ENCODE results near the gene PLCE1.
A peak's percentile ranks its signal among the peaks of the same experiment; 100 is the strongest.
"Not testable (repeated sequence)": the region's sequence is repeated elsewhere in the genome, so short reads cannot be mapped to it uniquely, and the experiment has no call there.

PLCE1 gene

DNA sequence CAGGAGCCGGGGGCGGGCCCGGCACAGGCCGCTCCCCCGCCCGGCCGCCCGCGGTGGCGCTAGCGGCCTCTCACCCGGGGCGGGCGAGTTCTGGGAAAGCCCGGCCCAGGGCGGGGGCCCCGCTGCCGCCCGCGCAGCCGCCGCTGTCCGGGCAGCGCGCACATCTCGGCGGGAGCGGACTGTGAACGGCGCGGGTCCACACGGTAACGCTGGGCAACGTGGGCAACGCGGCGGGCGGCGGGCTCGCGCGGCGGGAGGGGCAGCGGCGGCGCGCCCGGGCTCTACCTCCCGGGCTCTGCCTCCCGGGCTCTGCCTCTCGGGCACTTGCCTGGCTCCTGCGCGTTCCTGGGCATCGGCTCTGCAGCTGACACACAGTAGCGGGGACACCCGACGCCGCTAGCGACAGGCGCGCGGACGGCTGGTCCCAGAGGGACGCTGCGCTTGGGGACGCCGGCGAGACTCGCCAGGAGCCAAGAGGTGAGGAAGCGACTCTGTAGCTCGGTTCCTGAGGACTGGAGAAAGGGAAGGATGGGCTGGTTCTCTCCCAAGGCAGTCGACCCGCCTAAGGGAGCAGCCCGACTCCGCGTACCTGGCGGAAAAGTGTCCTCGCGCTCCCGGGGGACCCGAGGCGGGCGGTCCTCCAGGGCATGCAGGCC lies at the start of gene PLCE1:
Gene PLCE1 (plus strand): TSS at position 150 of the 656 bp plus-strand sequence. CDS start 37,116 bp downstream, outside the sequence.
- FAIRE-seq (no peak), DNase-seq (ENCODE audit: extremely low spot score, insufficient read length, low read depth) (peak; percentile 5)

DNA sequence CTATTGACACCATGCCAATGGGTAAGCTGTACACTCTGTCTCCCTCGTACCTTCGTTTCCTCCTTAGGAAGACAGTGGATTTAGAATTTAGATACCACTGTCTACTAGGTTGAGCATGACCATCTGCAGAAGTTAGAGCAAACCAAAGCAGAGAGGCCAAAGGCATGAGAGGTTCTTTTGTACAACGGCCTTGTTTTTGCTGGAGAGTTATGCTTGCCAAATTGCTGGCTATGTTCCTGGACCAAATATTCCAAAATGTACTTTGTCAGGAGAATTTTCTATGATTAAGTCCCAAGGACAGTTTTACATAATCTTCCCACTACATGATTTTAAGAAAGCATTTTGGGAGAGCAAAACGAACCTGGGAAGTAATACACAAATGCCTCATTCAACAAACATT lies 47.9 kb upstream of the PLCE1 start:
- no peak for FAIRE-seq
- DNase-seq (ENCODE audit: extremely low spot score, insufficient read length, low read depth), result no peak

DNA sequence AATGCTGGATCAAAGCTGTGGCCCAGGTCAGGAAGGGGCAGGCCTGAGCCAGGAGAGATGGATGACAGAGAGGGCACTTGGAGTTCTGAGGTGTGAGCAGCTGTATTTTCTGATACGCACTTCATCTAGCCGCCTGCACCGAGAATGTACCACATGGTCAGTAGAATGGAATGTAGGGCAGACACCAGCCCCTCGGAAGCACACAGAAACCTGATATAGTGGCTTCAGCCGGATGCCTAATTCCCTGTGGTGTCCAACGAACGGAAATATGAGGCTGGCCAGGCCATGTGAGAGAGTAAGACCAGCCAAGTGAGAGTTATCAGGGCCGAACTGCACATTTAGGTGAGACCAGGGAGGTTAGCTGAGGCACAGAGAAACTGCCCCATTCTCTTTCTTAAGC lies 46.7 kb upstream of the PLCE1 start:
- DNase-seq (ENCODE audit: extremely low spot score, insufficient read length, low read depth) (no peak), FAIRE-seq (no peak)

DNA sequence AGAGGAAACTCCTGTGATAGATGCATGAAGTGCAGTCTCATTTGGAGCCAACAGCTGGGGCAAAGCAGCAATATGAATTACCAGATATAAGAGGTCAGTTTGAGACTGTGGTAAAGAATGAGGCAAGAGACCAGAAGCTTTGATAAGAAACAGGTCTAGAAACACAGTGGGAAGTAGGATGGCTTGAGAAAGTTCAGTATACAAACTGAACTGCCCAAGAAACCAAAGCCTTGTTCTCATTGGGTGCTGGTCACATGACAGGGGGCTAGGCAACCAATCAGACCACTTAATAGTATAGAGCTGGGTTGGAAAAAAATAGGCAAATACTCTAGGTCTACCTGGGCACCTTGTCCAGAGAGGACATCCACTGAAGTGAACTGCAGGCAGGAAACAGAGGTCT lies 46.2 kb upstream of the PLCE1 start:
- DNase-seq (ENCODE audit: extremely low spot score, insufficient read length, low read depth) (no peak), FAIRE-seq (no peak)

DNA sequence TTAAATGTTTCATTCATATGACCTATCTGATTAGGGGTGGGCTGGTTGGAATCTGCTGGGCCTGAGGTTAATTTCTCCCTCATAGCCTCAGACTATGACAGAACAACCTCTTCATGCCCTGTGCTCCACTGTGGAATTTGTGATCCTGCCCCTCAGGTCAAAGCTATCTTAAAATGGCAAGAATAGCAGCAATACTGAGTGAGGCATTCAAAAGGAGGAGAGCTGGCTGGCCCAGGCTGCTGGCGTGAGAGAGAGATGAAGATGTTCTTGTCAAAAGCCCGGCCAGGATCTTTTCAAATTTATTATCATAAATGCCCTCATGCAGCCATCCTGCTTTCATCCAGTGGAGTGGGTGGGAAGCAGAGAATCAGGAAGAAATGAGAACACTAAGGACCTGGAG lies 41.8 kb upstream of the PLCE1 start:
- no peak for DNase-seq (ENCODE audit: extremely low spot score, insufficient read length, low read depth)
- FAIRE-seq, result no peak

DNA sequence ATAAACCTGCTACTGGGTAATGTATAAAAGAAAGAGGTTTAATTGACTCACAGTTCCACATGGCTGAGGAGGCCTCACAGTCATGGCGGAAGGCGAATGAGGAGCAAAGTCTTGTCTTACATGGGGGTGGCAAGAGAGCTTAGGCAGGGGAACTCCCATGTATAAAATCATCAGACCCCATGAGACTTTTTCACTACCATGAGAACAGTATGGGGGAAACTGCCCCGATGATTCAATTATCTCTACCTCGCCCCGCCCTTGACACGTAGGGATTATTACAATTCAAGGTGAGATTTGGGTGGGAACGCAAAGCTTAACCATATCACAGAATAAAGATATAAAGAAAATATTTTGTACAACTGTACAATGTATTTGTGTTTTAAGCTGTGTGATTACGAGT lies 39.4 kb upstream of the PLCE1 start:
- FAIRE-seq (no peak), DNase-seq (ENCODE audit: extremely low spot score, insufficient read length, low read depth) (no peak)

DNA sequence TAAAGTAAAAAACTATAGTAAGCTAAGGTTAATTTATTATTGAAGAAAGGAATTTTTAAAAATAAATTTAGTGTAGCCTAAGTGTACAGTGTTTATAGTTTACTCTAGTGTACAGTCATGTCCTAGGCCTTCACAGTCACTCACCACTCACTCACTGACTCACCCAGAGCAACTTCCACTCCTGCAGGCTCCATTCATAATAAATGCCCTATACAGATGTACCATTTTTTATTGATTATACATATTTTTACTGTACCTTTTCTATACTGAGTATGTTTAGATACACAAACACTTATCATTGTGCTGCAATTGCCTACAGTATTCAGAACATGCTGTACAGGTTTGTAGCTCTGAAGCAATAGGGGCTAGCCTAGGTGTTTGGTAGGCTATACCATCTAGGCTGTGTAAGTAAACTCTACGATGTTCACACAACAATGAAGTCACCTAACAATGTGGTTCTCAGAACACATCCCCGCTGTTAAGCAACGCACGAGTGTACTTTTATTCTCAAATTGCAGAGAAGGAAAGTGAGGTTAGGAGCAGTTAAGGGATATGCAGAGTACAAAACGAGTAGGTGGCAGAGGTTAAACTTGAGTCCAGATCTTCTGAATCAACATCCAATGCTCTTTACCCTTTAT lies 38.9 kb upstream of the PLCE1 start:
- DNase-seq (ENCODE audit: extremely low spot score, insufficient read length, low read depth) (no peak), FAIRE-seq (no peak)

DNA sequence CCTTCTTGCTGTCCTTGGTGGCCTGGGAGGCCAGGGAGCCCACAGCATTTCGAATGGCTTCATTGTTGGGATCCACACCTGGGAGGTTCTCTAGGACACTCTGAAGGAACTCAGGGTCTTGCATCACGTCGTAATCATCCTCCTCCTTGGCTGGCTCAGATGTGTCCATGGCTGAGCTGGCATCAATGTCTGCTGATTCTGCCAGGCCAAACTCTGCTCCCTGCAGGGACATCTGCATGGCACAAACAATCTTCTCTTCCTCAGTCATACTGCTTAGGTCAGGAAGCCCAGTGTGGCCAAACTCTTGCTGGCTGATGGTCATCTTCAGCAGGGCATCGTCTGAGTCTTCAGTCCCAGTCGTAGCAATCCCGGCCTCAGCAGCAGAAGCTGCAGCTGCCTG lies 34.9 kb upstream of the PLCE1 start:
- FAIRE-seq (no peak), DNase-seq (ENCODE audit: extremely low spot score, insufficient read length, low read depth) (no peak)

DNA sequence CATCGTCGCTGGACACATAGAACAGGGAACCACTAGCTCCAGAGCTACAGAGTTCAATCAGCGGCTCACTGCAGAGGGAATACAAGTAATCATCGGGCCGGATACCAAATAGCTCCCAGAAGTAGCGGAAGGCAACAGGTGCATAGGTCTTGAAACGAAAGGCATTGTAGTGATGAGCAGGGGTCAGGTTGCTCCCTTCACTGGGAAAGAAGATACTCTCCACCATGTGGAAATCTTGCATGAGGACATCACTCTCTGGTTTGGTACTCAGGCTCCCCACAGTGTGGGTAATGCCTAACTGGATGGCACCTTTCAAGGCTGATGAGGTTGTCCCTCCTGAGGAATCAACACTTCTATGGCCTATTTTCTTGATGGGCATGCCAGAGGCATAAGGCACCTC lies 32.7 kb upstream of the PLCE1 start:
- not testable (repeated sequence) for FAIRE-seq

DNA sequence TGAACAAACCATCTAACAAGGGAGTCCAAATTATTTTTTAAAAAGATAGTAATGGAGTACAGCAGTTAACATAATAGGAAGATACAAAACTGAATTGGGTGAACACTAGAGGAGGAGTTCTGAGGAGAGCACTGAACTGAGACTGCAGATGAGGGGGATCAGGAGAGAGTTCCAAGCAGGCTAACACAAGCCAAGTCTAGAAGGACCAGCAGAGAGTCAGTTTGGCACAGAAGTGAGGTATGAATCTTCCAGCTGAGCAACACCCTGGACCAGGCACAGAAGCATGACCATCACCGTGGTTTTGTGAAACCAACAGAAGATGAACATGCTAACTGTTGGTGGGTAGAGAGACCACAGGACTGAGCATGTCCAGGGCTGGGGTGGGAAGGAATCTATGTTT lies 30.8 kb upstream of the PLCE1 start:
- DNase-seq (ENCODE audit: extremely low spot score, insufficient read length, low read depth) (no peak), FAIRE-seq (no peak)

More for the DNA sequence above, 32.7 kb upstream of the PLCE1 start:
- DNase-seq (ENCODE audit: extremely low spot score, insufficient read length, low read depth), result not testable (repeated sequence)

DNA sequence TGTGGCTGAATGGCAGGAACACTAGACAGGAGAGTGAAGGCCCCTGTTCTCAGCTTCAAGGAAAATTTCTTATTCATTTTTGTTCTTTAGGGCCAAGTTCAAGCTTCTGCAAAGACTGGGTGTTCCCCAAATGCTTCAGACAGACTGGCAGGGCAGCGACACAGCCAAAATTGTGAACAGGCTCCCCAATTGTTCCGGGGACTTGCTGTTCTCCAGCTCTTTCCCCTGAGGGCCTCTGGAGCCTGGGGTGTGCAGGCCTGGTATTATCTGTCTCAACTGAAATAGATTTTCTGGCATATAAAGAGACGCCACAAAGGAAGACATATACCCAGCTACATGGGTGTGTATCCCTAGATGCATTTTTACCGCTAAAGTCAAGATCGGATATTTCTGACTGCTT lies 30.3 kb upstream of the PLCE1 start:
- DNase-seq (ENCODE audit: extremely low spot score, insufficient read length, low read depth) (no peak), FAIRE-seq (no peak)

DNA sequence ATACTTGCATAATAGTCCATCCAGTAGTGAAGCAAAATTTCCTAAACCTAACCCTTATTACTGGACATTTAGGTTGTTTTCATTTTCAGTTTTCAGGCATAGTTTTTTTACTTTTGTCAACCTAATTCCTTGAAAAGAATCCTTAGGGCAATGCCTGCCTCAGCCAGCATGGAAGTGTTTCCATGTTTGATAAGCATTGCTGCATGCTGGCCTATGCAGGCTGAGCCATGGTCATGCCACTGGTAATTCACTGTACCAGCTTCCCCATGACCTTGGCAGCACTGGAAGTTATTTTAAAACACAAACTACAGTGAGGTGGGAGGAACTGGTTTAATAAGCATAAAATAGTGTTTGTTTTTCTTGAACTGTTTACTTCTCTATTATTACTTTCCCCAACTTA lies 27.8 kb upstream of the PLCE1 start:
- FAIRE-seq (no peak), DNase-seq (ENCODE audit: extremely low spot score, insufficient read length, low read depth) (no peak)

DNA sequence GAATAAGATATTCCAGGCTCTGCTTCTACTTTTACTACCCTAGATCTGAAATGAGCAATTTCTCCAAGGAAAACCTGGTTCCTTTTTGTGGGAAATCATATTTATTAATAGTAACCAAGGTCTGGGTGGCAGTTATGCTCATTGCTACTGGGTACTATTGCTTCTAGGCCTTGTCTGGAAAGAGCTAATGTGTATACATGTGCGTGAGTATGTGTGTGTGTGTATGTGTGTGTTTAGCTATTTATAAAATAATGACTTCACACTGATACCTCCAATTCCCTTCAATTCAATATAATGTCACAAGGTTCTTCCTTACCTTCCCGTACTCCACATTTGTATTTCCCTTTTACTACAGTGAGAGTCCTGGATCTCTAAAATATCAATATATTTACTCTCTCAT lies 26.0 kb upstream of the PLCE1 start:
- FAIRE-seq (no peak), DNase-seq (ENCODE audit: extremely low spot score, insufficient read length, low read depth) (no peak)

DNA sequence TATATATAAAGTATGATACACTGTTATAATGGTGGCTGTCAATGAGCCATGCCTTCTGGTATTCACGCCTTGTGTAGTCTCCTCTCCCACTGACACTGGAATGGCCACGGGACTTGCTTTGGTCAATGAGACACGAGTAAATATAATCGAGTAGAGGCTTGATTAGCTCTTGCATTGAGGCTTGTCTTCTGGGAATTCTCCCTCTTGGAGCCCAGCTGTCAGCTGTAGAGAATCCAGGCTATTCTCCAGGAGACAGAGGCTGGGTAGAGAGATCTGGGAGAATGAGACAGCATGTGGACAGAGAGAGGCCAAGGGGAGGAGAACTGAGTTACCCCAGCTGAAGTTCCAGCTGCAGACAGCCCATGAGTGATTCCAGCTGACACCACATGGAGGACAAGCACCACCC lies 25.2 kb upstream of the PLCE1 start:
- DNase-seq (ENCODE audit: extremely low spot score, insufficient read length, low read depth) (no peak), FAIRE-seq (no peak)

DNA sequence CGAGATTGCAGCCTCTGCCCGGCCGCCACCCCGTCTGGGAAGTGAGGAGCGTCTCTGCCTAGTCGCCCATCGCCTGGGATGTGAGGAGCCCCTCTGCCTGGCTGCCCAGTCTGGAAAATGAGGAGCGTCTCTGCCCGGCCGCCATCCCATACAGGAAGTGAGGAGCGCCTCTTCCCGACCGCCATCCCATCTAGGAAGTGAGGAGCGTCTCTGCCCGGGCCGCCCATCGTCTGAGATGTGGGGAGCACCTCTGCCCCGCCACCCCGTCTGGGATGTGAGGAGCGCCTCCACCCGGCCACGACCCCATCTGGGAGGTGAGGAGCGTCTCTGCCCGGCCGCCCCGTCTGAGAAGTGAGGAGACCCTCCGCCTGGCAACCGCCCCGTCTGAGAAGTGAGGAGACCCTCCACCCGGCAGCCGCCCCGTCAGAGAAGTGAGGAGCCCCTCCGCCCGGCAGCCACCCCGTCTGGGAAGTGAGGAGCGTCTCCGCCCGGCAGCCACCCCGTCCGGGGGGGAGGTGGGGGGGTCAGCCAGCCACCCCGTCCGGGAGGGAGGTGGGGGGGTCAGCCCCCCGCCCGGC lies 23.2 kb upstream of the PLCE1 start:
- FAIRE-seq; DNase-seq (ENCODE audit: extremely low spot score, insufficient read length, low read depth): not testable (repeated sequence)

DNA sequence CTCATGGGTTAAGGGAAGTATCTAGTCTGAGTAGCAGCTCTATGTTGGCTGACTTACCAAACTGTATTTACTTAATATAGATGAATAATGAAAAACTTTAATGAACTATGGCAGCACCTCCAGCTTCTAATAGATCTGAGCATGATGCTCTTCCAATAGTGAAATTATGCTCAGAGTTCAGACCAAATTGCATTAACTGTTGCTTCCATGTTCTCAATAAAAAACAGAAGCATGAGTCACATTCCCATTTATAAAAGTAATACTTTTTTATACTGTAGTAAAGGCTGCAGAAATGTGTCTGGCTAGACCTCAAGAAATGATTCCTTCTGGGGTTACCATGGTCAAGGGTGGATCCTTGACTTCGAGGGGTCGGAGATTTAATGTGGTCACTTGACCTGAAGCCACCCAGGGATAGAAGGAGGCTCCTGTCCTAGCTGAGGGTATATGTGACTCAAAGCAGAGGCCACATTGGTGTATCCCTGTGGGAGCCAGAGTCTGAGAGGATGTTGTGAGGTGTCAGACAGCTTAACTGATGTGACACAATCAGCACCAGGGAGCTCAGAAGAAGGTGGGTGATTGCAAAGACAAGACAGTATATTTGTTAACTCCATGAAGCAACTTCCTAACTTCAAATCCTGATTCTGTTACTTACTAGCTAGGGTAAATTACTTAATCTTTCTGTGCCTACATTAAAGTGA lies 19.8 kb upstream of the PLCE1 start:
- FAIRE-seq (no peak), DNase-seq (ENCODE audit: extremely low spot score, insufficient read length, low read depth) (no peak)

DNA sequence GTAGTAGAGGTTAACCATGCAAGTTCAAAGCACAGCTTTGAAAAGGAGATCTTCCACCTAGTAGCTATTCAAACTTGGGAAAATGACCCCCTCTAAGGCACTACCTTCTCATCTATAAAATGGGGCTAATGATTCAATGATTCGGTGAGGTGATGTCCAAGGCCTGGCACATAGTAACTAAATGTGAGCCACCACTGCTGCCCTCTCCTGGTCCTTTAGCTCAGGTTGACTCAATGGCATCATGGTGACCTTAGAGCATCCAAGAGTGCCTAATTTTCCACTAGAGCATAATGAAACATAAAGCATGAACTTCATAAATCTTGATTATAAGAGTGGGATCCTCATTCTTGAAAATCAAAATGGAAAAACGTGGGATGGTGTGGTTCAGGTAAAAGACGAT lies 16.3 kb upstream of the PLCE1 start:
- FAIRE-seq, result no peak

DNA sequence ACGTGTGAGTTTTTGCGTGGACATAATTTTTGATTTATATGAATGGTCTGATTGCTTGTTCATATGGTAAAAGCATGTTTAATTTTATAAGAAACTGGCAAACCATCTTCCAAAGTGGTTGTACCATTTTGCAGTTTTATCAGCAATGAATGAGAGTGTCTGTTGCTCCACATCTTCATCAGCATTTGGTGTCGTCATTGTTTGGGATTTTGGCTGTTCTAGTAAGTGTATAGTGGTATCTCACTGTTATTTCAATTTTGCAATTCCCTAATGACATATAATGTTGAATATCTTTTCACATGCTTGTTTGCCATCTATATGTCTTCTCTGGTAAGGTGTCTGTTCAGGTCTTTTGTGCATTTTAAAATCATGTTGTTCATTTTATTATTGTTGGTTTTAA lies 13.2 kb upstream of the PLCE1 start:
- FAIRE-seq (no peak), DNase-seq (ENCODE audit: extremely low spot score, insufficient read length, low read depth) (no peak)

More for the DNA sequence above, 16.3 kb upstream of the PLCE1 start:
- no peak for DNase-seq (ENCODE audit: extremely low spot score, insufficient read length, low read depth)

DNA sequence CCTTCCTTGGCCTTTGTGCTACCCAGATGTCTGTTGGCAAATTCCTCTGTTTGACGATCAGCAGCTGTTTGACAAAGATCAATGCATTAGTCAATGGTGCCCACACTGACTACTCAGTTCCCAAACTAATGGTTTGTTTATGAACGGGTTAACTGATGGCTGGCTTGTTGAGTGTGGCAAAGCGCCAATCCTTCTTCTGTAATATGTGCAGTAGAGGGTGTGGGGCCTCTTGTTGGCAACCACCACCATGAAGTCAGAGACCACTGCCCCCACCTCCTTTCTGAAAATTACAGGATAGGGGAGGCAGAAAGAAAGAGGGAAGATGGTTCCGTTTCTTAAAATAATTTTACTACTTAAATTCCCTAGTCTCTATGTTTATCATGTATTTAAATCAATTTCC lies 2.6 kb upstream of the PLCE1 start:
- FAIRE-seq, result no peak
- DNase-seq (ENCODE audit: extremely low spot score, insufficient read length, low read depth), result no peak

DNA sequence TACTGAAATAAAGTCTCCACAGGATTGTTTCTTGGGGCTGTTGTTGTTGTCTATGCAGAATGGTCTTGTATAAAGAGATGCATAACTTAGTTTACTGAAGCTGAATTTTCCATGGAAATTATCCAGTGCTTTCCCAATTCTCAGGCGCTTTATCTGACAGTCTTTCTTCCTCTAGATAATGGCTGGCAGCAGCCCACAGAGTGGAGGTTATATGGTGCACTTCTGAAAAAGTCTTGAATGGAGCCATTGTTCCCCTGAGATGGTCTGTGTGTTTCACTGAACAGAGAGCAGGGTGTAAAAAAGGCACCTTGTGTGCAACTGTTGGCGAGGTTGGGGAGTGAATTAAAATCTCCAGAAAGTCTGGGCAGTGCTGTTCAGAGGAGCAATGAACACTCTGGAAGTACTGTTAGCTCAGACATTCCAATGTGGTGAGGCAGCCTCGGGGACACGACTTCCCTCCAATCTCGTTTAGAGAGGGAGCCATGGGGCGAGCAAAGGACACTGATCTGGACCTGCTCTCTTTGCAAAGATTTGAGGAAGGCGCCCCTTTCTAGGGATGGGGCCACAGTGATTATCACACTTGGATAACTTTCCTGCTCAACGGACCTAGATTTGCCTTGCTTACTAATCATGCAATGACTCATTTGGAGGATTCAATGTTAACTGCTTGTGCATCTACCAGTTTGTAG lies 2.0 kb upstream of the PLCE1 start:
- DNase-seq (ENCODE audit: extremely low spot score, insufficient read length, low read depth) (no peak), FAIRE-seq (no peak)

Measured in GM18507 (cell line).